ENCODE measurements around the gene CST8. TPM values are rescaled to one million over a fixed set of nuclear protein-coding genes. Genes with fewer than 3 reads are reported as not detected.
"Not testable (repeated sequence)": the region's sequence is repeated elsewhere in the genome, so short reads cannot be mapped to it uniquely, and the experiment has no call there.

The CST8 gene
- total RNA-seq: not detected

GRCh38 chr20:23490817-23491216 is at the start of gene CST8:
Gene CST8 (plus strand): TSS chr20:23491117. CDS start chr20:23491668, 551 bp downstream.
- CTCF ChIA-PET: no interaction called here
- POLR2A ChIA-PET: no interaction called here

DNA sequence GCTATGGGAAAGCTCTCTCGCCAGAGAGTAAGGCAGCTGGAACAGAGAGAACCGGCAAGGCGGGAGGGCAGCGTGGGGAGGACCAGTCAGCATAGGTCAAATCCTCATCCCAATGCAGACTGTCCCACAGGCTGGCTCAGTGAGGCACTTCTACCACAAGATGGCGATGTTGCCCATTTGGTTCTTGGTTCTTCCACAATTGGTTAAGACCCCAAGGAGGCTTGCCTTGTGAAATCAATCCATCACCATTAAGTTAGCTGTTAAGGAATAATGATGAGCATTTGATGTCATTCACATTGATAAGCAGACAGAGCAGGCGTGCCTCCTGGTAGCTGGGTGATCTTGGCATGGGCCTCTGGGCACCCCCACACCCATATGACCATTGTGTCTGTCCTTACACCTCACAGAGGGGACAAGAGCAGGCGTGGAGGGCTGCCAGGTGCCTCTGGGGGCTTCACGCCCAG is 49.0 kb upstream of the CST8 start:
- ChIA-PET POLR2A (no interaction called here), CTCF (interaction anchor here (0.6 to 5.0 kb wide), 8 partner anchors 9 to 192 kb away, joined by 3 to 25 read pairs (median 3); partner anchors contain the start of gene CST9)

DNA sequence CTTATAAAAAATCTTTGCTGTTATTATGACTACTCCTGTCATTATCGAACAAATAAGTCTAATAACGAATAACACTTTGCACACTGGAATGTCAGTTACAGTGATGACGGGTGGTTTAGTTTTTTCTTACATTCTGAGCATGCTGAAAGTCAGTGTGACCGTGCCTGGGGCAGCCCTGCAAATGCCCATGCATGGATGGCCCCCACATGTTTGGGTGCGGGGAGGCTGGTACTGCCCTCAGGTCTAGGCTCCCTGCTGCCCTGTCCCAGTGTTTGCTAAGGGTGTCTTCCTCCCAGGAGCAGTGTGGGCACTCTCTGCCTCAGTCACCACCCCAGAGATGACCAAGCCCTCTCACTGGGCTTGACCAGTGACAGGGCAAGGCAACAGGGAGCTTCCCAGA is 48.5 kb upstream of the CST8 start:
- POLR2A ChIA-PET: no interaction called here

GRCh38 chr20:23444859-23445258 is 46.1 kb upstream of the CST8 start:
- CTCF ChIA-PET: interaction anchor here (0.7 to 5.0 kb wide), 3 partner anchors 29 to 162 kb away, joined by 3 to 25 read pairs (median 3); partner anchors contain the start of gene CST9
- POLR2A ChIA-PET: interaction anchor here (0.5 kb wide), 1 partner anchor 13 kb away, joined by 3 read pairs; no protein-coding TSS in a partner anchor

More for the DNA sequence above, 48.5 kb upstream of the CST8 start:
- CTCF ChIA-PET: interaction anchor here (0.6 to 5.0 kb wide), 8 partner anchors 9 to 191 kb away, joined by 3 to 25 read pairs (median 3); partner anchors contain the start of gene CST9

DNA sequence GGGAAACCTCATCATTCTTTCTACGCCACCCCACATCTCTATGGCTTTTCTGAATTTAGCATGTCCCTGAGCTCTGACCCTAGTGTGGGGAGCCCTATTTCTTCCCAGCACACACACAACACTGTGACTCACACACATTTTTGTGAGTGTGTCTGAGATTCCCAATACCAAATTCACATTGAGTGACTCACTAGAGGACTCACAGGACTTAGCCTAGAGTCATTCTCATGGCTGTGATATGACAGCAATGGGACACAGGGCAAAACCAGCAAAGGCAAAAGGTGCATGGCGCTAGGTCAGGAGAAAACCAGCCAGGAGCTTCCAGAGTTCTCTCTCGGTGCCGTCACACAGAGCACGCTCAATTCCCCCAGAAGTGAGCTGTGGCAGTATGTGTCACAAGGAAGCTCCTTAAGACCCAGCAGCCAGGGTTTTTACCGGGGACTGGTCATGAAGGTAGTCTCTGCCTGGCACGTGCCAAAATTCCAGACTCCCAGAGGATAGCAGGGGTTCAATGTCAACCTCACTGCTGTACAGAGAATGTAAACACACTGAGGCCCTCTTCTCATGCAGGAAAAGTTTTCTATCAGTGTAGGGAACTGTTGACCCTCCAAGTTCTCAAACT is 45.2 kb upstream of the CST8 start:
- ChIA-PET CTCF (interaction anchor here (1.0 to 1.3 kb wide), 2 partner anchors 81 to 108 kb away, joined by 3 read pairs; no protein-coding TSS in a partner anchor), POLR2A (no interaction called here)

- CTCF ChIA-PET: interaction anchor here (0.6 to 1.3 kb wide), 3 partner anchors 10 to 80 kb away, joined by 3 read pairs; no protein-coding TSS in a partner anchor
- POLR2A ChIA-PET: no interaction called here
These were observed 44.4 kb upstream of the CST8 start for GRCh38 chr20:23446505-23446904.

DNA sequence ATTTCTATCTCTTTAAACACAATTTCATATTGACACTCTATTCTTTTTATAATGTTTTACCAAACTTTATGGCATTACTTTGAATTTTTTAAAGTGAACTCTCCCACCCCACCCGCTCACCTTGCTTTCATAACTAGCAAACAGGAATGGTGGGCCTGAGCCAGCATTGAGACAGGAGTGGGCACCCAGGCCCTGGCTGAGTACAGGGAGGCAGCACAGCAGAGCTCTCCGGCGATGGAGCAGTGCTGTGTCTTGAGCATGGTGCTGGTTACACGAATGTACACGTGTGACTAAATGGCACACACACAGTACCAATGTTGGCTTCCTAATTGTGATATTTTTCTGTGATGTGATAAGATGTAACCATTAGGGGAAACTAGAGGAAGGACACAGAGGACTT is 42.8 kb upstream of the CST8 start:
- ChIA-PET POLR2A (no interaction called here), CTCF (no interaction called here)

GRCh38 chr20:23449421-23449820 is 41.5 kb upstream of the CST8 start:
- ChIA-PET CTCF (no interaction called here), POLR2A (no interaction called here)

- ChIA-PET POLR2A (no interaction called here), CTCF (interaction anchor here (1.6 kb wide), 1 partner anchor 9 kb away, joined by 3 read pairs; no protein-coding TSS in a partner anchor)
These were observed 40.0 kb upstream of the CST8 start for GRCh38 chr20:23450877-23451276.

- ChIA-PET CTCF (interaction anchor here (1.6 kb wide), 1 partner anchor 10 kb away, joined by 3 read pairs; no protein-coding TSS in a partner anchor), POLR2A (no interaction called here)
These were observed 38.9 kb upstream of the CST8 start for GRCh38 chr20:23451956-23452487.

DNA sequence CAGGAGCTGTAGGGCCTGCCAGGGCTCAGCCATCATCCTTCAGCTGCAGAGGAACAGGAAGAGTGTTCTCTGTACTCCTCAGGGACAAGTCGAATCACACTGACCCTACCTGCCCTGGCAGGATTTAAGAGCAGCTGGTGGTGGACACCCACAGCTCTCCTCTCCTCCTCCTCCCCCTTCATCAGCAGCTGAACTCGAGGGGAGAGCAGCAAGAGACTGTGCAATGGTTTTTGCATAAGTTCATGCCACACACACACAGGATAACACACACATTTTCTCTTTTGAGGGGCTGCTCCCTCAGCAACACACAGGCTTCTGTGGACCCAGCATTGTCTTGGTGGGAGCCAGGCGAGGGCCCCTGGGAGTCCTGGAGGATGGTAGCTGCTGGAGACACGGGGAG is 38.1 kb upstream of the CST8 start, which contains the start of gene CST11:
TSS of gene CST11 (minus strand) at position 101 of the 400 bp plus-strand sequence. CDS start at position 36, 65 bp downstream.
- ChIA-PET POLR2A (no interaction called here), CTCF (interaction anchor here (0.9 kb wide), 1 partner anchor 9 kb away, joined by 3 read pairs; no protein-coding TSS in a partner anchor)

GRCh38 chr20:23453549-23454543 is 37.1 kb upstream of the CST8 start:
- CTCF ChIA-PET: interaction anchor here (0.9 kb wide), 1 partner anchor 10 kb away, joined by 3 read pairs; no protein-coding TSS in a partner anchor
- POLR2A ChIA-PET: no interaction called here

- ChIA-PET POLR2A (no interaction called here), CTCF (no interaction called here)
These were observed 36.1 kb upstream of the CST8 start for GRCh38 chr20:23454816-23455215.

DNA sequence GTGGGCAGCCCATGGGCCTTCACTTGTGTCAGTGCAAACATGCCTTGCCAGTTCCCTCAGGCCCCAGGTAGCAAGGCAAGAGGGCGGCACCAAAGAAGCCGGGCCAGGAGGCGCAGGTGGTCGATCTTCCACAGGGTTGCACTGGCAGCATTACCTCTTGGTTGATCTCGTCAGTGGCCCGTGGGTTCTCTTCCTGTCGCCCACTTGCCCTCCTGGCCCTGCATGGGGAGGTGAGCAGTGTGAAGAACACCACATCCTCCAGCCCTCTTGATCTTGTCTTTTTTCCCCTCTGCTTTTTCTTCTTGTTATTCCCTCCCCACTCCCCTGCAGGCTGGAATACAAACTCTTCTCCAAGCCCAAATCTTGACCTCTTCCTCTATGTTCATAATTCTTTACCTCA is 35.3 kb upstream of the CST8 start:
- POLR2A ChIA-PET: no interaction called here
- CTCF ChIA-PET: no interaction called here

DNA sequence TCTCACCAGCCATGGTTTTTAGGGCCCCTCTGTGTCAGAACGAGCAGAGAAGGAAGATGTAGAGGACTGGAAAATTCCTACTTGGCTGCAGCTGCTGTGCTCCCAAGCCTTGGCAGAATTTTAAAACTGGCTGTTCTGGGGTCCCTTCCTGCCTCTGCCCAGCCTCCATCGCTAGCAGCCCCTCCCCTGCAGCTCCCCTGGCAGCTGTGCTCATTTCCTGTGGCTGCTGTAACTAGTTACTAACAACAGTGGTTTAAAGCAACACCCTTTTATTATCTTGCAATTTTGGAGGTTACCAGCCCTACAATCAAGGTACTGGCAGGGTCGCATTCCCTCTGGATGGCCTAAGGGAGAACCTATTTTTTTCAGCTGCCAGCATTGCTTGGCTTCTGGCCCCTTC is 34.5 kb upstream of the CST8 start:
- ChIA-PET CTCF (no interaction called here), POLR2A (no interaction called here)

GRCh38 chr20:23456873-23457272 is 34.0 kb upstream of the CST8 start:
- ChIA-PET POLR2A (no interaction called here), CTCF (no interaction called here)

- POLR2A ChIA-PET: interaction anchor here (0.6 kb wide), 1 partner anchor 22 kb away, joined by 3 read pairs; no protein-coding TSS in a partner anchor
- CTCF ChIA-PET: interaction anchor here (0.6 to 0.7 kb wide), 2 partner anchors 12 to 39 kb away, joined by 3 read pairs; partner anchors contain the start of gene NAPB
These were observed 31.3 kb upstream of the CST8 start for GRCh38 chr20:23459461-23460150.

- CTCF ChIA-PET: no interaction called here
- POLR2A ChIA-PET: no interaction called here
These were observed 29.7 kb upstream of the CST8 start for GRCh38 chr20:23461180-23461579.

GRCh38 chr20:23466961-23467360 is 24.0 kb upstream of the CST8 start:
- CTCF ChIA-PET, POLR2A ChIA-PET: not testable (repeated sequence)
